Esophagus (tissue), 2 donors: Measurements from ENCODE around the gene COPS9. TPM values are rescaled to one million over a fixed set of nuclear protein-coding genes. Genes with fewer than 3 reads are reported as not detected.

Experiments
- H3K27ac ChIP-seq, 2 donors: one replicate each; pipeline ENCODE4 v1.5.1; 2013; ENCODE audit warnings: low read depth in 2 of 2, mild to moderate bottlenecking in 2 of 2, inconsistent platforms in 1 of 2, low read length in 1 of 2, moderate library complexity in 1 of 2
- H3K27me3 ChIP-seq, 2 donors: one replicate each; pipeline ENCODE4 v1.6.1; 2013; ENCODE audit warnings: low read length in 2 of 2, control low read depth in 1 of 2, mild to moderate bottlenecking in 1 of 2; ENCODE audit not compliant: insufficient read depth in 2 of 2, control insufficient read depth in 1 of 2
- H3K36me3 ChIP-seq, 2 donors: one replicate each; pipeline ENCODE4 v1.6.1; 2013; ENCODE audit warnings: low read length in 1 of 2; ENCODE audit not compliant: control insufficient read depth in 2 of 2, insufficient read depth in 2 of 2
- H3K4me1 ChIP-seq, 2 donors: one replicate each; pipeline ENCODE4 v1.6.1; 2013; ENCODE audit warnings: low read length in 1 of 2; ENCODE audit not compliant: control insufficient read depth in 2 of 2, insufficient read depth in 2 of 2
- H3K4me3 ChIP-seq, 2 donors: one replicate each; pipeline ENCODE4 v1.5.1; 2013; ENCODE audit warnings: low read length in 2 of 2, mild to moderate bottlenecking in 2 of 2, low read depth in 1 of 2, moderate library complexity in 1 of 2
- H3K9me3 ChIP-seq, 2 donors: one replicate each; pipeline ENCODE4 v1.6.1; 2013; ENCODE audit warnings: mild to moderate bottlenecking in 2 of 2, low read depth in 1 of 2, low read length in 1 of 2, moderate library complexity in 1 of 2; ENCODE audit not compliant: control insufficient read depth in 2 of 2, insufficient read depth in 1 of 2
- WGBS, 2 donors: extraction: QIAGEN DNeasy Blood & Tissue Kit; methylation state at CpG; one replicate each; pipeline ENCODE4 v1.1.7; 2013; 5-methylcytosine and 5-hydroxymethylcytosine counted together
- polyA plus RNA-seq, 2 donors: library from polyadenylated mRNA; stranded (reverse); fragments of 200-250 nt; gene quantifications; one replicate each; pipeline ENCODE4 v1.2.3, GENCODE V29; 2013
- donor health status: healthy with polysubstance abuse.
- donor health status: Bipolar disorder and iron deficiency.

Gene COPS9
- polyA plus RNA-seq, 2 donors = 240 to 270 TPM

GRCh38 chr2:240161087-240161750 is 25.1 kb upstream of the COPS9 start:
- Histone ChIP-seq H3K9me3 (no peaks in the 10 kb centered on the region), H3K27ac (no peak overlapping the region), H3K4me1 (no peaks in the 10 kb centered on the region), H3K4me3 (no peak overlapping the region), H3K36me3 (no peaks in the 10 kb centered on the region), H3K27me3 (no peaks in the 10 kb centered on the region)
- WGBS, 2 donors = 83 to 85% methylated on average over 21 of the region's 21 CpGs

- Histone ChIP-seq H3K4me1 (no peaks in the 10 kb centered on the region), H3K9me3 (no peaks in the 10 kb centered on the region), H3K4me3 (no peak overlapping the region), H3K36me3 (no peaks in the 10 kb centered on the region), H3K27ac (no peak overlapping the region), H3K27me3 (no peaks in the 10 kb centered on the region)
- 85 to 88% methylated on average over 18 of the region's 18 CpGs for WGBS, 2 donors
Observed at GRCh38 chr2:240160291-240161086, 24.4 kb upstream of the COPS9 start.

- WGBS, 2 donors = 78 to 85% methylated on average over 21 of the region's 21 CpGs
- Histone ChIP-seq H3K4me3 (no peak overlapping the region), H3K4me1 (no peaks in the 10 kb centered on the region), H3K36me3 (no peaks in the 10 kb centered on the region), H3K27ac (no peak overlapping the region), H3K9me3 (no peaks in the 10 kb centered on the region), H3K27me3 (no peaks in the 10 kb centered on the region)
Observed at GRCh38 chr2:240159251-240159839, 23.2 kb upstream of the COPS9 start.

GRCh38 chr2:240157147-240157470 is 21.0 kb upstream of the COPS9 start:
- Histone ChIP-seq H3K9me3 (no peaks in the 10 kb centered on the region), H3K27ac (no peak overlapping the region), H3K4me3 (no peak overlapping the region), H3K27me3 (no peaks in the 10 kb centered on the region), H3K36me3 (no peaks in the 10 kb centered on the region), H3K4me1 (no peaks in the 10 kb centered on the region)
- 91 to 95% methylated on average over 5 of the region's 5 CpGs for WGBS, 2 donors

GRCh38 chr2:240156435-240157146 is 20.5 kb upstream of the COPS9 start:
- no peaks in the 10 kb centered on the region for H3K4me1 ChIP-seq
- H3K9me3 ChIP-seq = no peaks in the 10 kb centered on the region
- no peak overlapping the region for H3K4me3 ChIP-seq
- H3K27me3 ChIP-seq = no peaks in the 10 kb centered on the region
- WGBS, 2 donors = 75 to 82% methylated on average over 29 of the region's 29 CpGs
- H3K36me3 ChIP-seq = no peaks in the 10 kb centered on the region
- H3K27ac ChIP-seq = no peak overlapping the region

- H3K9me3 ChIP-seq = no peaks in the 10 kb centered on the region
- H3K27me3 ChIP-seq = no peaks in the 10 kb centered on the region
- no peaks in the 10 kb centered on the region for H3K4me1 ChIP-seq
- H3K4me3 ChIP-seq = no peak overlapping the region
- no peaks in the 10 kb centered on the region for H3K36me3 ChIP-seq
- H3K27ac ChIP-seq = no peak overlapping the region
- WGBS, 2 donors = 70 to 74% methylated on average over 13 of the region's 13 CpGs
Observed at GRCh38 chr2:240155745-240156390, 19.8 kb upstream of the COPS9 start.

- Histone ChIP-seq H3K27ac (no peak overlapping the region), H3K27me3 (no peaks in the 10 kb centered on the region), H3K9me3 (no peaks in the 10 kb centered on the region), H3K4me1 (no peaks in the 10 kb centered on the region), H3K36me3 (no peaks in the 10 kb centered on the region), H3K4me3 (no peak overlapping the region)
- 48 to 65% methylated on average over 17 of the region's 17 CpGs for WGBS, 2 donors
Observed at GRCh38 chr2:240155048-240155744, 19.1 kb upstream of the COPS9 start.

- Histone ChIP-seq H3K36me3 (no peaks in the 10 kb centered on the region), H3K4me1 (no peaks in the 10 kb centered on the region), H3K27me3 (no peaks in the 10 kb centered on the region), H3K27ac (no peak overlapping the region), H3K4me3 (no peak overlapping the region), H3K9me3 (no peaks in the 10 kb centered on the region)
- WGBS, 2 donors = 87 to 90% methylated on average over 8 of the region's 8 CpGs
Observed at GRCh38 chr2:240154606-240155005, 18.5 kb upstream of the COPS9 start.

GRCh38 chr2:240153418-240153817 is 17.3 kb upstream of the COPS9 start:
- Histone ChIP-seq H3K27me3 (no peaks in the 10 kb centered on the region), H3K4me3 (no peak overlapping the region), H3K9me3 (no peaks in the 10 kb centered on the region), H3K4me1 (no peaks in the 10 kb centered on the region), H3K36me3 (no peaks in the 10 kb centered on the region), H3K27ac (no peak overlapping the region)
- WGBS, 2 donors = 78 to 86% methylated on average over 3 of the region's 3 CpGs
